GM12878 (cell line): ENCODE measurements around the gene CDCA7L.

Experiments
- CTCF ChIP-seq, 3 experiments: IDR thresholded peaks in 2 of 3; conservative IDR thresholded peaks in 1 of 3; 2 replicates each; pipeline ENCODE4 v1.5.1; 2011; ENCODE audit warnings: low read depth in 3 of 3, low read length in 3 of 3, mild to moderate bottlenecking in 3 of 3, control low read depth in 2 of 3, moderate library complexity in 2 of 3, inconsistent platforms in 1 of 3, mixed read lengths in 1 of 3; ENCODE audit not compliant: control insufficient read depth in 2 of 3, insufficient read depth in 1 of 3; ENCODE audit errors: extremely low read depth in 1 of 3
- EGR1 ChIP-seq, 2 experiments: IDR thresholded peaks; 1 replicate in 1 of 2; 2 replicates in 1 of 2; pipeline ENCODE4 v1.6.1; 2011 to 2012; ENCODE audit warnings: low read depth in 2 of 2, low read length in 2 of 2, borderline replicate concordance in 1 of 2, mild to moderate bottlenecking in 1 of 2, moderate library complexity in 1 of 2
- KDM1A ChIP-seq: fragments of 200-600 bp; sonication (generic); IDR thresholded peaks from 2 replicates; pipeline ENCODE4 v1.6.1; 2016; ENCODE audit warnings: borderline replicate concordance
- NR2C1 ChIP-seq: fragments of 450-650 bp; IDR thresholded peaks from 2 replicates; pipeline ENCODE4 v1.6.1; 2017; ENCODE audit warnings: antibody characterized with exemption, mild to moderate bottlenecking, moderate library complexity
- ZNF24 ChIP-seq: fragments of 450-650 bp; IDR thresholded peaks from 2 replicates; pipeline ENCODE4 v1.6.1; 2017; ENCODE audit warnings: antibody characterized with exemption, mild to moderate bottlenecking
- ZNF384 ChIP-seq: IDR thresholded peaks from 2 replicates; pipeline ENCODE4 v1.6.1; 2012; ENCODE audit warnings: low read depth, mild to moderate bottlenecking, low read length, improper control_type of control experiment, borderline replicate concordance

- TF ChIP-seq CTCF (IDR thresholded peaks at IDR 0.05 in 2 of 3, conservative IDR thresholded peaks at IDR 0.05 in 1 of 3; ENCODE audit: control insufficient read depth in 2 of 3, extremely low read depth in 1 of 3, insufficient read depth in 1 of 3, low read depth in 3 of 3, low read length in 3 of 3) (no peak), KDM1A (no peak), ZNF24 (no peak), NR2C1 (no peak), ZNF384 (no peak), EGR1 (IDR thresholded peaks at IDR 0.05; ENCODE audit: borderline replicate concordance in 1 of 2, low read depth in 2 of 2, low read length in 2 of 2) (no peak)
These were observed 8.1 kb upstream of the CDCA7L start for GRCh38 chr7:21953781-21954180.
